COLO668 (cell line): Measurements from ENCODE around the gene TRPM2.
"Not testable (repeated sequence)": the region's sequence is repeated elsewhere in the genome, so short reads cannot be mapped to it uniquely, and the experiment has no call there.

Experiments used
- DNase-seq: peaks from one replicate; lab custom pipeline; 2025; ENCODE audit not compliant: unreplicated experiment; lab: John Stamatoyannopoulos, UW

Gene TRPM2

DNA sequence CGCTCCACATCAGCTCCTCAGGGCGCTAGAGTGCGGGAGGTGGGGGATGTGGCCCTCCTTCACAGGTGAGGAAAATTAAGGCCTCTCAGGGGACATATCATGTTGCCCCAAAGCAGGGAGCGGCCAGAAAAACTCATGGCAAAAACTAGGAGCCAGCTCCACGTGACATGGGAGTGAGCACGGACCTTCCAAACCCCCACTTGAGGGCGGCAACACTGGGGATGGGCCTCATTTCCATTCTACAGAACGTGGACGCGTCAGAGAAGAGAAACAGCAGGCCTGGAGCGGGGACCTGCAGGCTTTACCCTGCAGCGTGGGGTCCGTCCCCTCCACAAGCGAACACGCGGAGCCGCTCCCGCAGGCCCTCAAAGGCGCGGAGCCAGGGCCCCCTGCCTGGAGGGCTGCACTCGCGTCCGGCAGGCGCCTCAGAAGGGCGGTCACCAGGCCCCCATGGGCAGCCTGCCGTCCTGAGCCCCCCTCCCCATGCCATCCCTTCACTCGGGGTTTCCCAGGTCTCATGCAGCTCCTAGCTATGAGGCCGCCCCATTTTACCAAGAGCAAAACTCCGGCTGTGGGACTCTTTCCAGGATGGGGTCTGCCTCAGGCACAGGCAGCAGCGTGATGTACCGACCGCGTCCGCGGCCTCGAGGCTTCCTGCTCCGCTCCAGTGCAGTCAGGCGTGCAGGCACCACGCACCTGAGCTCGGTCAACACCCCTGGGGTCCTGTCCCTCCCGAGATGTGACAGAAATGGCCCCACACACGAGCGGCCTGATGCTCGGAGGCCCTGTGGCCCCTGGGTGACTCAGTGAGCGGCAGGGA, 19.7 kb upstream of the TRPM2 start:
- DNase-seq: peak; percentile 66

DNA sequence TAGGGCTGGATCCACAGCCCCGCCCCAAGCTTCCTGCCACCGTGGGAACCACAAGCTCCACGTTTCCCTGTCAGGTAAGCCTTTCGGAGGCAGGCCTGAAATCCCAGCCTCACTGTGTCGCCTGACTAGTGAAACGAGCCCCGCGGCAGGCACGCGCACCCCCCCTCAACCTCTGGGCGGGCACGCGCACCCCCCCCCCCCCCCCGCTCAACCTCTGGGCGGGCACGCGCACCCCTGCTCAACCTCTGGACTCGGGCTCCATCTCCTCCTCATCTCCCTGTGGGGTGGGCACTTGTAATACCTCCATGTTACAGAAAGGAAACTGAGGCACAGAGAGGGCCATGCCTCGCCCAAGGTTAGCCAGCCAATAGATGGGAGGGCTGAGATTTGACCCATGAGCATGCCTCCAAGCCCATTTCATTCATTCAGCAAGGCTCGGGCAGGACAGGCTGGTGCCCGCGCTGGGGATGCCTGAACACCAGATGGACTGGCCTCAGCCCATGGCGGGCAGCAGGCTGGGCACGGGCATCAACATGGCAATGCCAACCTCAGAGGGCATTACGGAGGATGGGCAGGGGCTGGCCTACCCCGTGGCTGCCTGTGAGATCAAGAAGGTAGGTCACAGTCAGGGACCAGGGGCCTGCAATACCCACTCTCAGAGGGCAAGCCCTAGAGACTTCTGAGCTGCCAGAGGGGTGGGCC, 18.9 kb upstream of the TRPM2 start:
- no peak for DNase-seq

DNA sequence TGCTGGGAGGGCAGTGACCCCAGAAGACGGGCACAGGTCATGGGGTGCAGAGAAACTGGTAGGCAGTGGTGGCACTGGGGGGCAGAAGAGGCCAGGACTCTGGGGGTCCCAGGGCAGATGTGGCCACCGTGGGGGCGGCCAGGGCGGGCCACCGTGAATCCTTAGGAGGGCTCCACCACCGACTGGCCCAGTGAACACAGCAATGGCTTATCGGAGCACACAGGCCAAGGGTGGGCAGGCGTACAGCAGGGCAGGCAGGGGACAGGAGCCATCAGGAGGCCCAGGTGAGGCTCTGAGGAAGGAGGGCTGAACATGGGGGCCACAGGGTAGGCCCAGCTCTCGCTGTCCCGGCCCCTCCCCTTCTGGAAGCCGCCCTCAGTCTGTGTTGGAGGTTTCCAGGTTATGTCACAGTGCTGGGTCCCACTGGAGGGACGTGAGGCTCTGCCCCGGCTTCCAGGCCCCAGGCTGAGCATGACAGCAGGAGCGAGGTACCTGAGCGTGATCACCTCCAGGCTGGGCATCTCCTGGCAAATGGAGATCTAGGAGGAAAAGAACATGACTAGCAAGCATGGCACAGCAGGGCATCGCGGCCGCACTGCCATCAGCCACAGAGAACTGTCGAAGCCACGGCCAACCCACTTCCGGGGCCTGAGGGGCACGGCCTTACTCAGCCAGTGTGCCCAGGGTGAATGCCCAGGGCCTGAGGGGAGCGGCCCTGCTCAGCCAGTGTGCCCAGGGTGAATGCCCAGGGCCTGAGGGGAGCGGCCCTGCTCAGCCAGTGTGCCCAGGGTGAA, 18.0 kb upstream of the TRPM2 start:
- no peak for DNase-seq

DNA sequence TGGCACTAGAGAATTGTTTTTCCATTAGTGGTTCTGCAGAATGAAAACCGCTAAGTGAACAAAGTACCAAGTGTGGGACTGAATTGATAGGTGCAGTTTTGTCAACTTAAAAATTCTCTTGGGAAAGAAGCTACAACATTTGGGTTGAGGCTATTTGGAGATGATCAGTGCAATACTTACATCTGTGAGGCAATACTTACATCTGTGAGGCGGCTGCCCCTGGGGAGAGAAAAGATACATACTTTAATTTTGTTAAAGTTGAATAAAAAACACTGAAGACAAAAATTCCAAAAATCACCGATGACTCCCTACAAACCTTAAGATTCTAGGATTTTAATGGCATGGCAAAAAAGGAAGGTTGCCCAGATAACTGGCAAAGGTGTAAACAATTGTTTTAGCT, 16.0 kb upstream of the TRPM2 start:
- DNase-seq: no peak

DNA sequence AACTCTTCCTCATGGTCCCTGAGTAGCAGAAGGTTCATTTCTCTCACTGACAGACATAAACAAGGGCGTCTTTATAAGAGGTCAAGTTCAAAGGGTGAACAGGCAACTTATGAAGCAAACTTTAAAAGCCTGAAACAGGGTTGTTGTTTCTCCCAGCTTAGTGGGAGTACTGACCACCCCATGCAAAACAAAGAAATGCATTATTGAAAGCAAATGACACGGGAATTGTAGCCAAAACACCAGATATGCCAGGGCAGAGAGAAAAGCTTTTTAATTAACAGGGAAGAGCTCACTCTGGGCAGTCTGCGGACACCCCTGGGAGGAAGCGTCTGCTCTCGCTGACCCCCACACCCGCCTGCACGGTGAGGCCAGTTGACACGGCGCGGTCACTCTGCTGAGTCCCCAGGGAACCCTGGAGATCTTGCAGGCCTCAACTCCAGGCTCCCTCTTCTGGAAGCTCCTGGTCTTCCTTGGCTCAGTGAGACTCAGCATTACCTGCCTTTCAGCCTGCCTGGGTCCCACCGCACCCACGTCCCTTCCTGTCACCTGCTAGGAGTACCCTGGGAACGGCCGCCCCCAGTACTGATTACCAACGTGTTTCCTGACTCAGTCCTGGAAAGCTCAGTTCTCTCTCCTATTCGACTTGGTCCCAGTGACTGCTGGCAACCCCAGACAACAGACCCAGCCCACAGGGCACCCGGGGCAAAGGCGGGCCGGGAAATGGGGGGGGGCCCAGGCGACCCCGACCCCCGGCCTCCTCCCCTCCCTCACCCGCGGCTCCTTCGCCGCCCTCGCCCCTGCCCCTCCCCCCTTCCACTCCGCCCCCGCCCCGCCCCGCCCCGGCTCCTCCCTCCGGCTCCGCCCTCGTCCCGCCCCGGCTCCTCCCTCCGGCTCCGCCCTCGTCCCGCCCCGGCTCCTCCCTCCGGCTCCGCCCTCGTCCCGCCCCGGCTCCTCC, 15.2 kb upstream of the TRPM2 start:
- DNase-seq: peak; percentile 68

DNA sequence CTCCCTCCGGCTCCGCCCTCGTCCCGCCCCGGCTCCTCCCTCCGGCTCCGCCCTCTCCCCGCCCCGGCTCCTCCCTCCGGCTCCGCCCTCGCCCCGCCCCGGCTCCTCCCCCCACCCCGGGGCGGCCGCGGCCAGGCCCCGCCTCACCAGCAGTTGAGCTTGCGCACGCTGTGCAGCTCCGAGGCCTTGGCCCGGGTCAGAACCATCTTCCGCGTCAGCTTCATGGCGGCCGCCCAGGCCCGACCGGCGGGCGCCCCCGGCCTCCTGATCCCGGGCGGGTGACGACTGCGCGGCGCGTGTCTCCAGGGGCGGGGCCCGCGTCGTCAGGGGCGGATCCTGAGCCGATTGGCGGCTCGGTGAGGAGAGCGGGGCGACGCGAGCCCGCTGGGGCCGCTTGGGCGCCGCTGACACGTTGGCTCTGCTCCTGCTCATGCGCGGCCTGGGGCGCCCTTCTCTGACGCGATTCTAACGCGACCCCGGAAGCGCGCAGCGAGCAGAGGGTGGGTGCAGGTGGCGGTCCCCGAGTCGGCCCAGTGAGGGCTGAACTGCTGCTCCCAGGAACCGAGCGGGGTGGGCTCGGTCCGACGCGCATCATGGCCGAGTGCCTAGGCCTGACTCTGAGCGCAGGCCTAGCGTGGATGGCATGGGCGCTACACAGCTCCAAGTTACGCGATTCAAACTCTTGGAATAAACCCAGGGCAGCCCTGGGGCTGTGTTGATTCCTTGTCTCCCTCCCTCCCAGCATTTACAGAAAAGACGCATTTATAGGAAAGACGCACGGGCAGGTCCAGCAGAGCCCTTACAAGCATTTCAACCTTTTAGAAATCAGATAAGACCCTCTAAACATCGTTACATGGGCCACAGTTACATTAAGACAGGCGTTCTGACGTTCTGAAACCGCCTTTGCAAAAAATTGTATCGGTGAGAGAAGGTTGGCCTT, 14.2 kb upstream of the TRPM2 start, which contains the start of gene CFAP410:
Gene CFAP410 (minus strand): TSS at position 420 of the 940 bp plus-strand sequence. CDS start 196 bp downstream, at position 224.
- DNase-seq: peak; percentile 98

DNA sequence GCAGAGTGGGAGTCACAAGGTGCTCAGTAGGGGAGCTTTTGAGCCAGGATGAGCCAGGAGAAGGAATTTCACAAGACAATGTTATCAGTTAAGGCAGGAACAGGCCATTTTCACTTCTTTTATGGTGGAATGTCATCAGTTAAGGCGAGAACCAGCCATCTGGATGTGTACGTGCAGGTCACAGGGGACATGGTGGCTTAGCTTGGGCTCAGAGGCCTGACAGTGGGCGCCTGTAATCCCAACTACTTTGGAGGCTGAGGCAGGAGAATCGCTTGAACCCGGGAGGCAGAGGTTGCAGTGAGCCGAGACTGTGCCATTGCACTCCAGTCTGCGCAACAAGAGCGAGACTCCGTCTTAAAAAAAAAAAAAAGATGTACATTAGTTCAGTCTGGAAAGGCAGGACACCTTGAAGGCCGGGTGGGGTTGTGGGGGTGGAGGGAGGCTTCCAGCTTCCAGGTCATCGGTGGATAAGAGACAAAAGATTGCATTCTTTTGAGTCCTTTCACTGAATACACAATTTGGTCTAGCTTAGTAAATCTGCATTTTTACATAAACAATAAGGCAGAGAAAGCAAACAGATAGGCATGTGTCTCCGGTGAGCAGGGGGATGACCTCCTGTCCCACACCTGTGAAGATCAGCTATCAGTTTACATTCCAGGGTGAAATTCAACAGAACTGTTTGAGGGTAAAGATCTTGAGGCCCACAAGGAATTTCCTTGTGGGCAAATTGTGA, 11.5 kb upstream of the TRPM2 start:
- DNase-seq: not testable (repeated sequence)

DNA sequence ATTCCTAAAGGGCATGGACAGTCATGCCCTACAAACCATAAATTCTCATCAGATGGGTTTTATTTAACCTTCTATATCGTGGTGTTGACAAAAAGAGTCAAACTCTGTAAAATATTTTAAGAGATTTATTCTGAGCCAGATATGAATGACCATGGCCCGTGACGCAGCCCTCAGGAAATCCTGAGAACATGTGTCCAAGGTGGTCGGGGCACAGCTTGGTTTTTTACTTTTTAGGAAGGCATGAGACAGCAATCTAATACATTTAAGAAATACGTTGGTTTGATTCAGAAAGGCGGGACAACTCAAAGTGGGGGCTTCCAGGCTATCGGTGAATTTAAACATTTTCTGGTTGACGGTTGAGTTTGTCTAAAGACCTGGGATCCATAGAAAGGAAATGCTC, 10.4 kb upstream of the TRPM2 start:
- DNase-seq: not testable (repeated sequence)

DNA sequence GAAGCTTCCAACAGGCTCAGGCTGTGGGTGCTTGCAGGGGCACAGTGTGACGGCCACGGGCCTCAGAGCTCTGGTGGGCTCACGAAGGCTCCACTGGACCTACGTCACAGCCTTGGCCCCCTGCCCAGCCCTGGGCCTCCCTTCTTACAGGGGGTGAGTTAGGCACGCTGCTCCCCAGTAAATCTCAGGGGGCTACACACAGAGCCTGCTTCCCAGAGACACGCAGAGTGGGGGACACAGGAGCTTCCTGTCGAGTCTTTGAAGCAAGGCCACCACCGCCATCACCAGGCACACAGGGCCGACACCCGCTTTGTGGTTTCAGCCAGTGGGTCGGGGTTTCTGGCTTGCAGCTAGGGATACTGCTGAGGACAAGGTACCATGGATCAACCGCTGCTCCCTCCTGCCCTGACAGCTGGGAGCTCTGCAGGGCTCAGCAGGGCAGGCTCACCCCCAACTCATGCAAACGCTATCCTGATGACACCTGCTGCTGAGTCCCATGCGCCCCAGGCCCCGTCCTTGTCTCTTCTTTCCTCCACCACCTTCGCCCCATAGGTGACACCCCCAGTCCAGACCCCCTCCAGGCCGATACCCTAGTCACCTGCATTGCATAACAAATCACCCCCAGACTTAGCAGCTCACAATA, 8.8 kb upstream of the TRPM2 start:
- no peak for DNase-seq

DNA sequence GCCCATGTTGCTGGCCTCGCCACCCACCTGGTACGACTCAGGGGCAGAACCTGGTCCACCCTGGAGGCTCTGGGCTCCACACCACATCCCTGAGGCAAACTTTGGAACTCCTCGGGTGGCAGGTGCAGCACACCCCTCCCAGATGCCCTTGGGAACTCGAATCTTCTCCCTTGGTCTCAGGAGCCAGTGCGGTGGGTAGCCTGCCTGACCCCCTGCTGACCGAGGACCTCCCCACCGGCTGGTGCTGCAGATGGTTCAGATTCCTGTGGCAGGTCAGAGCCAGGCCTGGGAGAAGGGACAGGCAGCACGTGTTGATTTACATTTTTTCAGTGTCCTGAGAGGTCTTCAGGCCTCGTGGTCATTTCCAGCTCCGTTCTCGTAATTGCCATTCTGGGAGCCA, 7.9 kb upstream of the TRPM2 start:
- DNase-seq: no peak

DNA sequence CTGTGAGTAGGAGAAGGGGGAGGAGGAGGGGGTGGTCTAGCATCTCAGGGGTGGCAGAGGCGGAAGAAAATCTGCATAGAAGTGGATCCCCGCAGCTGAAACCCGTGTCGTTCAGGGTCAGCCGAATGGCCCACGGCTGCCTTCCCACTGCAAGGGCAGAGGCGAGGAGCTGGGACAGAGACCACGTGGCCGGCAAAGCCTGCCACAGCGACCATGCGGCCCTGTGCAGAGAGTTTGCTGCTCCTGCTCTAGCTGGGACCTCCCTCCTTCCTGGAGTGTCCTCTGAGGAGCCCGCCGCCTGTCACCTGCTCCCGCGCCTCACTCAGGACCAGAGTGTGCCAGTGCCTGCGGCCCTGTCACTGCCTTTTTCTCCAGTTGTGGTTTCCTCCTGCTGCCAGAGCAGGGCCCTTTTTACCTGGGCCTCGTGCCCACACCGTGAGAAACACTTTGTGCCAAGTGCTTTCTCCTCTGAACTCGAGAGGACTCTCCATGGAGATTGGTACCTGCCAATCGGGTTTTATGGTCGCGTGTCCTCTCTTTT, 5.4 kb upstream of the TRPM2 start:
- DNase-seq: peak; percentile 36

DNA sequence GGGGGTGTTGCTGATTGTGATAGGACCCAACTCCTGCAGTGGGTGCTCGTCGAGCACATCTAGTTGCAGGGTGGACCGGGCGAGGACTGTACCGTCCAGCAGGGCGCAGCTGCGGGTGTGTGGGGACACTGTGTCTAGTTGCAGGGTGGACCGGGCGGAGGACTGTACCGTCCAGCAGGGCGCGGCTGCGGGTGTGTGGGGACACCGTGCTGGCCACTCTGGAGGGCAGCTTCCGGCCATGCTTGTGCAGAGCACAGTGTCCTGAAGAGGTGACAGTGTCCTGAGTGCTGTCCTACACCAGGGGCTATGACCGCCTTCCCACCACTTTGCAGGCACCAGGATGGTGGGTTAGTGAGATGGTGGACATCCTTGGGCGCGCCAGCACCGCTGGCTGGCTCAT, 4.6 kb upstream of the TRPM2 start:
- no peak for DNase-seq

DNA sequence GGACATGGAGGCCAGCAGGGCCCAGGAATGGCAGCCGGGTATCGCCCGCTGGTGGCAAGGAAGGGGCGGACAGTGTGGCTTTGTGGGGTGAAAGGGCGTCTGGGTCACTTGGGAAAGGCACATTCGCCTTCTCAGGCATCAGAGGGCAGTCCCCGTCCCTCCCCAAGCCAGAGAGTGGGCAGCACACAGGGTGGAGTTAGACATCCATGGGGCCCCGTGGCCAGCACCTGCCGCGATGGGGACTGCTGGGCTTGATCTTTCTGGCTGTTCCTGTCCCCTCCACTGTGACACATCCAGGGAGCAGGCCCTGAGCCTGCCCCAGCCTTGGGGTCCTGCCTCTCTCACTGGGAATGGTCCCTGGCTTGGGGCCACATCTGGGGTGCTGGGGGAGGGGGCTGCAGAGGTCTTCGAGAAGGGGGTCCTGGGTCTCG, 4.0 kb upstream of the TRPM2 start:
- no peak for DNase-seq

DNA sequence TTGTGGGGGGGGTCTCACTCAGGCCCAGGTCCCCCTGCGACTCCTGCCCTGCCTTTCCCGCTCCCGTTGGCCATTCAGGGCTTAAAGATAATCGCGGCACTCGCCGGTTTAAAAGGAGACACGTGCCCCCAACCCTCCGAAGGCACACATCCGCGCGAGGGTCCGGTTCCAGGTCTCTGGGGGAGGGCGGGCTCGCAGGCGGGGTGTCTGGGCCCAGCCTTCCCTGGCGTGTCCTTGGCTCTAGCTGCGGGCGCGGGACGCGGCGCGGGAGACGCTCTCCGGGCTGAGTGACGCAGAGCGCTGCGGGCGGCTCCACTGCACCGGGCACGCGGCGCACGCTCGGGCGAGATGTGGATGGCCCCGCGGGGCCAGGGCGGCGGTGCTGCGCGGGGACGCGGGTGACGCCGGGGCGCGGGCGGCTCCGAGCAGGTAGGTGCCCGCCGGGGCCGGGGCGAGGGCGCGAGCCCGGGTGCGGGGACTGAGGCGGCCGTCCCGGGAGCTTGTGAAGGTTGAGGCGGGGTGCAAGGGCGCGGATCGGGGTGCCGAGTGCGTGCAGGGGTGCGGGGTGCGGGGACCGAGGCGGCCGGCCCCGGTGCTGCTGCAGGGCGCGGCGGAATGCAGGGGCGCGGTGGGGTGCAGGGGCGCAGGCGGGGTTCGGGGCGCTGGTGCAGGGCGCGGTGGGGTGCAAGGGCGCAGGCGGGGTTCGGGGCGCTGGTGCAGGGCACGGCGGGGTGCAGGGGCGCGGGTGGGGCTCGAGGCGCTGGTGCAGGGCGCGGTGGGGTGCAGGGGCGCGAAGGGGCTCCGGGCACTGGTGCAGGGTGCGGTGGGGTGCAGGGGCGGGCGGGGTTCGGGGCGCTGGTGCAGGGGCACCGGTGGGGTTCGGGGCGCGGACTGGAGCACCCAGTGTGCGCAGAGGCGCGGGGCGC, 3.3 kb upstream of the TRPM2 start:
- DNase-seq: no peak

DNA sequence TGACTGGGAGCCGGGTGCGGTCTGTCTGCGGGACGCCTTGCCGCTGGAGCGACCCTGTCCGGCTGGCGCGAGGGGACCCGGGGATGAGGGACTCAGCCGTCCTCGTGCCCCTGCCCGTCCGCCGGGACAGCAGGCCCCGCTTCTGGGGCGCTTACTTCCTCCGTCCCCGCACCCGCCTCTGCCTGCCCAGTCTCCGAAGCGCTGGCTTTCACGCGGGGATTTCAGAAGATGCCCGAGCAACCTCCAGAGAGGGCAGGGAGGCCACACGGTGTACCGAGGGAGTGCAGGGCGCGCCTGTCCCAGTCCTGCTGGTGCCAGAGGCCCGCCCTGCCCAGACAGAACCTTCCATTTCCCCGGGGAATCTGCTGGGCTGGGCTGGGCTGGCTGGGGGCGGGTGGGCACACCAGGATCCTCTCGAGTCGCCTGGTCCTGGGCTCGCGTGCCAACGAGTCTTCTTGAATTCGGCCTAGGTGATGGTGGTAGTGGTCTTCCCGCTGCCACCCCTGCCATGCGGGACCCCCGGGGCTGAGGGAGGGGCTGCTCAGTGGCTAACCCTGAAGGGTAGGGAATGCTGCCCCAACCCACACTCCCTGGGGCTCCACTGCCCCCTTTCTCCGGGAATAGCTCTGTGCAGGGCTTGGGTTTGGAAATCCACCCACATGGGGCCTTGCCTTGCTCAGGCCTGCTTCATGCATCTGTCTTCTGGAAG, 2.5 kb upstream of the TRPM2 start:
- no peak for DNase-seq
